ENCODE results near the gene SMC1B. TPM values are rescaled to one million over a fixed set of nuclear protein-coding genes. Genes with fewer than 3 reads are reported as not detected.

SMC1B gene
- polyA plus RNA-seq, 1 donor from 2014 or later, result not detected

DNA sequence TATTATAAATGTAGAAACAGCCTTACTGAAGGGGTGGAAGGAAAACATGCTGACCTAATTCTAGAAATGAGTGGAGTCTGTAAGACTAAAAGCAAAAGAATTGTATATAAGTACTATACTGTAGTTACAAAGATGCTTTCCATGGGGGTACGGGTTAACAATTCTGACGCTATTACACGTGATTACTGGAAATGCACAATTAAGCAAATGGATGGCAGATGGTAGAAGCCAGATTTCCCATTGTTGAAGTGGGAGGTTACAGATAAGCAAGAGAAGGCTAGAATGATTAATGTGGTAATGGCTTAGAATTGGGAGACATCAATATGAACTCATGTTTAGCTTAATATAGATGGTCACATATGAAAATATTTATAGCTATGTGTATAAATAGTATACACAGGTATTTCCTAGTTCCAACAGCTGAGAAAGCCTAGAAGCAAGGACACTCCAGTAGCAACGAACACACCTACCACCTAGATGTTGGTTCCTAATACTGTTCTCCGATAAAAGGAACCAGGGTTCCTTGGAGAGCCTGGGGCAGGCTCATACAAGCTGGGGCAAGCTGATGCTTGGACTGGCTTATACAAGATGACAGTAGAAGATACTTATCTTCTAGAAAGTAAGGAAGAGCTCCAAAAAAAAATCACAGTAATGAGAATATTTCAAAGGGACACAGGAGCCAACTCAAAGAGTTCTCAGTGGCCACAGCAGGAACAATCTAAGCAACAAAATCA, 13.5 kb downstream of the SMC1B start:
- Histone ChIP-seq H3K4me3 (ENCODE audit: low read length) (no peak overlapping the region), H3K9ac (ENCODE audit: low read length) (no peak overlapping the region), H2AFZ (ENCODE audit: low read depth, low read length) (no peak overlapping the region), H3K36me3 (ENCODE audit: insufficient read depth, low read length) (no peaks in the 10 kb centered on the region), H4K20me1 (ENCODE audit: insufficient read depth) (no peaks in the 10 kb centered on the region), H3K27me3 (ENCODE audit: insufficient read depth, low read depth, low read length) (no peaks in the 10 kb centered on the region), H3K79me2 (replicated peaks; ENCODE audit: insufficient read depth, low read length) (no peaks in the 10 kb centered on the region), H3K4me2 (ENCODE audit: low read length) (no peak overlapping the region), H3K9me3 (ENCODE audit: low read length) (no peaks in the 10 kb centered on the region), H3K9me2 (ENCODE audit: insufficient read depth, low read length) (no peaks in the 10 kb centered on the region), H3K27ac (ENCODE audit: low read length) (no peak overlapping the region), H3F3A (ENCODE audit: insufficient read depth, low read length, poor library complexity, severe bottlenecking) (no peaks in the 10 kb centered on the region)
- TF ChIP-seq TAF1 (IDR thresholded peaks at IDR 0.05; ENCODE audit: low read depth) (no peak), EZH2 (IDR thresholded peaks at IDR 0.05; ENCODE audit: borderline replicate concordance, insufficient read depth, low read length, poor library complexity, severe bottlenecking) (no peak), RAD21 (conservative IDR thresholded peaks at IDR 0.05) (no peak), POLR2AphosphoS5 (IDR thresholded peaks at IDR 0.05) (no peak), MXI1 (conservative IDR thresholded peaks at IDR 0.05; ENCODE audit: poor library complexity, severe bottlenecking) (no peak), EP300 (conservative IDR thresholded peaks at IDR 0.05; ENCODE audit: poor library complexity, severe bottlenecking) (no peak), SMC3 (conservative IDR thresholded peaks at IDR 0.05; ENCODE audit: poor library complexity) (no peak)
- TF ChIP-seq, protein P1, sequence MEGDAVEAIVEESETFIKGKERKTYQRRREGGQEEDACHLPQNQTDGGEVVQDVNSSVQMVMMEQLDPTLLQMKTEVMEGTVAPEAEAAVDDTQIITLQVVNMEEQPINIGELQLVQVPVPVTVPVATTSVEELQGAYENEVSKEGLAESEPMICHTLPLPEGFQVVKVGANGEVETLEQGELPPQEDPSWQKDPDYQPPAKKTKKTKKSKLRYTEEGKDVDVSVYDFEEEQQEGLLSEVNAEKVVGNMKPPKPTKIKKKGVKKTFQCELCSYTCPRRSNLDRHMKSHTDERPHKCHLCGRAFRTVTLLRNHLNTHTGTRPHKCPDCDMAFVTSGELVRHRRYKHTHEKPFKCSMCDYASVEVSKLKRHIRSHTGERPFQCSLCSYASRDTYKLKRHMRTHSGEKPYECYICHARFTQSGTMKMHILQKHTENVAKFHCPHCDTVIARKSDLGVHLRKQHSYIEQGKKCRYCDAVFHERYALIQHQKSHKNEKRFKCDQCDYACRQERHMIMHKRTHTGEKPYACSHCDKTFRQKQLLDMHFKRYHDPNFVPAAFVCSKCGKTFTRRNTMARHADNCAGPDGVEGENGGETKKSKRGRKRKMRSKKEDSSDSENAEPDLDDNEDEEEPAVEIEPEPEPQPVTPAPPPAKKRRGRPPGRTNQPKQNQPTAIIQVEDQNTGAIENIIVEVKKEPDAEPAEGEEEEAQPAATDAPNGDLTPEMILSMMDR (IDR thresholded peaks at IDR 0.05; ENCODE audit: poor library complexity, severe bottlenecking), result no peak
- TF ChIP-seq, protein P2, sequence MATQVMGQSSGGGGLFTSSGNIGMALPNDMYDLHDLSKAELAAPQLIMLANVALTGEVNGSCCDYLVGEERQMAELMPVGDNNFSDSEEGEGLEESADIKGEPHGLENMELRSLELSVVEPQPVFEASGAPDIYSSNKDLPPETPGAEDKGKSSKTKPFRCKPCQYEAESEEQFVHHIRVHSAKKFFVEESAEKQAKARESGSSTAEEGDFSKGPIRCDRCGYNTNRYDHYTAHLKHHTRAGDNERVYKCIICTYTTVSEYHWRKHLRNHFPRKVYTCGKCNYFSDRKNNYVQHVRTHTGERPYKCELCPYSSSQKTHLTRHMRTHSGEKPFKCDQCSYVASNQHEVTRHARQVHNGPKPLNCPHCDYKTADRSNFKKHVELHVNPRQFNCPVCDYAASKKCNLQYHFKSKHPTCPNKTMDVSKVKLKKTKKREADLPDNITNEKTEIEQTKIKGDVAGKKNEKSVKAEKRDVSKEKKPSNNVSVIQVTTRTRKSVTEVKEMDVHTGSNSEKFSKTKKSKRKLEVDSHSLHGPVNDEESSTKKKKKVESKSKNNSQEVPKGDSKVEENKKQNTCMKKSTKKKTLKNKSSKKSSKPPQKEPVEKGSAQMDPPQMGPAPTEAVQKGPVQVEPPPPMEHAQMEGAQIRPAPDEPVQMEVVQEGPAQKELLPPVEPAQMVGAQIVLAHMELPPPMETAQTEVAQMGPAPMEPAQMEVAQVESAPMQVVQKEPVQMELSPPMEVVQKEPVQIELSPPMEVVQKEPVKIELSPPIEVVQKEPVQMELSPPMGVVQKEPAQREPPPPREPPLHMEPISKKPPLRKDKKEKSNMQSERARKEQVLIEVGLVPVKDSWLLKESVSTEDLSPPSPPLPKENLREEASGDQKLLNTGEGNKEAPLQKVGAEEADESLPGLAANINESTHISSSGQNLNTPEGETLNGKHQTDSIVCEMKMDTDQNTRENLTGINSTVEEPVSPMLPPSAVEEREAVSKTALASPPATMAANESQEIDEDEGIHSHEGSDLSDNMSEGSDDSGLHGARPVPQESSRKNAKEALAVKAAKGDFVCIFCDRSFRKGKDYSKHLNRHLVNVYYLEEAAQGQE (IDR thresholded peaks at IDR 0.05; ENCODE audit: borderline replicate concordance), result no peak

DNA sequence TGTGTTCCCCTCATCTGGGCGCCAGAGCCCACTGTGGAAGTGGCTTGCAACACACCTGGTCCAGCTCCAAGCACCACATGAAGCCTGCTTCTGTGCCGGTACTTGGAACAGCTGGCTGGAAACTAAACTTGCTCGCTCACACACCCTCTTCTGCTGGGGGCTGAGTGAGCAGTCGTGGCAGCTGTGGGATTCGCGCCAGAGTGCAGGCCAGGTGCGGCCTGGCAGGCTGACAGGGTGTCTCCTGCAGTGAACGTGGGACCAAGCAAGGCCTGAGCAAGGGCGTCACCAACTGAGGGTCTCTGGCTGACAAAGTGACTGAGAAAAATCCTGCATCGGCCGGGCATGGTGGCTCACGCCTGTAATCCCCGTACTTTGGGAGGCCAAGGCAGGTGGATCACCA, 15.2 kb downstream of the SMC1B start:
- H3F3A ChIP-seq (ENCODE audit: insufficient read depth, low read length, poor library complexity, severe bottlenecking), result no peaks in the 10 kb centered on the region
- no peaks in the 10 kb centered on the region for H3K9me2 ChIP-seq (ENCODE audit: insufficient read depth, low read length)
- no peaks in the 10 kb centered on the region for H4K20me1 ChIP-seq (ENCODE audit: insufficient read depth)
- no peak overlapping the region for H3K4me3 ChIP-seq (ENCODE audit: low read length)
- H3K36me3 ChIP-seq (ENCODE audit: insufficient read depth, low read length), result no peaks in the 10 kb centered on the region
- no peak overlapping the region for H3K4me2 ChIP-seq (ENCODE audit: low read length)
- no peak overlapping the region for H3K27ac ChIP-seq (ENCODE audit: low read length)
- no peaks in the 10 kb centered on the region for H3K79me2 ChIP-seq (replicated peaks; ENCODE audit: insufficient read depth, low read length)
- TF ChIP-seq EP300 (conservative IDR thresholded peaks at IDR 0.05; ENCODE audit: poor library complexity, severe bottlenecking) (no peak), EZH2 (IDR thresholded peaks at IDR 0.05; ENCODE audit: borderline replicate concordance, insufficient read depth, low read length, poor library complexity, severe bottlenecking) (no peak), POLR2AphosphoS5 (IDR thresholded peaks at IDR 0.05) (no peak), RAD21 (conservative IDR thresholded peaks at IDR 0.05) (no peak), TAF1 (IDR thresholded peaks at IDR 0.05; ENCODE audit: low read depth) (no peak), SMC3 (conservative IDR thresholded peaks at IDR 0.05; ENCODE audit: poor library complexity) (no peak), MXI1 (conservative IDR thresholded peaks at IDR 0.05; ENCODE audit: poor library complexity, severe bottlenecking) (no peak)
- TF ChIP-seq, protein P1 (IDR thresholded peaks at IDR 0.05; ENCODE audit: poor library complexity, severe bottlenecking), result no peak
- no peak overlapping the region for H3K9ac ChIP-seq (ENCODE audit: low read length)
- no peaks in the 10 kb centered on the region for H3K9me3 ChIP-seq (ENCODE audit: low read length)
- H3K27me3 ChIP-seq (ENCODE audit: insufficient read depth, low read depth, low read length), result no peaks in the 10 kb centered on the region
- no peak overlapping the region for H2AFZ ChIP-seq (ENCODE audit: low read depth, low read length)
